ENCODE measurements around the gene ATP5F1D. TPM values are rescaled to one million over a fixed set of nuclear protein-coding genes. Genes with fewer than 3 reads are reported as not detected.

Gene ATP5F1D
- total RNA-seq, 1 experiment from 2014 or later, result 126 TPM

GRCh38 chr19:1267477-1268225 is 26.1 kb downstream of the ATP5F1D start:
- Histone ChIP-seq H3K36me3 (ENCODE audit: control insufficient read depth, insufficient read depth, low read length) (0 out of 2 replicates have a peak, but pooled peaks cover 2% of the 10 kb centered on the region), H3K4me1 (peaks cover 50% of the 10 kb centered on the region), H3K9me3 (no peaks in the 10 kb centered on the region), H3K27me3 (replicated peaks; ENCODE audit: control insufficient read depth, insufficient read depth, low read length) (no peaks in the 10 kb centered on the region), H3K4me3 (ENCODE audit: low read depth, low read length) (peak overlapping the region; percentile 16)
- peaks cover 71% of the 10 kb centered on the region for H3K36me3 Mint-ChIP-seq (ENCODE audit: insufficient read depth, unreplicated experiment)
- peak overlapping the region; percentile 76 for H3K27ac Mint-ChIP-seq (ENCODE audit: unreplicated experiment)
- H3K4me3 Mint-ChIP-seq (ENCODE audit: unreplicated experiment), result peak overlapping the region; percentile 89
- H3K9me3 Mint-ChIP-seq (ENCODE audit: unreplicated experiment), result no peaks in the 10 kb centered on the region
- DNase-seq, result no peak
- CTCF ChIA-PET, result interaction anchor here (5.4 kb wide), 1 partner anchor 23 kb away, joined by 440 read pairs; no protein-coding TSS in a partner anchor
- peaks cover 29% of the 10 kb centered on the region for H3K4me1 Mint-ChIP-seq (ENCODE audit: low read depth, unreplicated experiment)
- H3K27me3 Mint-ChIP-seq (ENCODE audit: insufficient read depth, unreplicated experiment), result no peaks in the 10 kb centered on the region
- POLR2A ChIA-PET, result interaction anchor here (2.8 to 3.5 kb wide), 2 partner anchors 14 to 23 kb away, joined by 37 to 70 read pairs; no protein-coding TSS in a partner anchor
- BruUV-seq (replicated peaks), result no TSS peak
- TF ChIP-seq CTCF (IDR thresholded peaks at IDR 0.05; ENCODE audit: insufficient read depth in 1 of 2, low read depth in 1 of 2, low read length in 1 of 2, severe bottlenecking in 1 of 2, unreplicated experiment in 1 of 2), result no peak
- intact Hi-C loops (cut with micrococcal nuclease; ENCODE audit: unreplicated experiment), result no loop called here

GRCh38 chr19:1268226-1269064 is 26.9 kb downstream of the ATP5F1D start:
- Histone ChIP-seq H3K4me3 (ENCODE audit: low read depth, low read length) (no peak overlapping the region), H3K36me3 (ENCODE audit: control insufficient read depth, insufficient read depth, low read length) (0 out of 2 replicates have a peak, but pooled peaks cover 2% of the 10 kb centered on the region), H3K9me3 (no peaks in the 10 kb centered on the region), H3K27me3 (replicated peaks; ENCODE audit: control insufficient read depth, insufficient read depth, low read length) (no peaks in the 10 kb centered on the region), H3K4me1 (peaks cover 42% of the 10 kb centered on the region)
- BruUV-seq (replicated peaks), result no TSS peak
- H3K27ac Mint-ChIP-seq (ENCODE audit: unreplicated experiment), result peak overlapping the region; percentile 76
- DNase-seq, result no peak
- TF ChIP-seq CTCF (IDR thresholded peaks at IDR 0.05; ENCODE audit: insufficient read depth in 1 of 2, low read depth in 1 of 2, low read length in 1 of 2, severe bottlenecking in 1 of 2, unreplicated experiment in 1 of 2), result no peak
- intact Hi-C loops (cut with micrococcal nuclease; ENCODE audit: unreplicated experiment), result loop anchor here (1.0 kb wide), 3 partner anchors 9 to 24 kb away; no protein-coding TSS in a partner anchor
- no peaks in the 10 kb centered on the region for H3K9me3 Mint-ChIP-seq (ENCODE audit: unreplicated experiment)
- peaks cover 72% of the 10 kb centered on the region for H3K36me3 Mint-ChIP-seq (ENCODE audit: insufficient read depth, unreplicated experiment)
- CTCF ChIA-PET, result interaction anchor here (0.5 to 5.4 kb wide), 7 partner anchors 9 to 41 kb away, joined by 3 to 440 read pairs (median 3); partner anchors contain the start of gene ATP5F1D
- no peaks in the 10 kb centered on the region for H3K27me3 Mint-ChIP-seq (ENCODE audit: insufficient read depth, unreplicated experiment)
- H3K4me3 Mint-ChIP-seq (ENCODE audit: unreplicated experiment), result peak overlapping the region; percentile 89
- POLR2A ChIA-PET, result interaction anchor here (0.5 to 1.6 kb wide), 38 partner anchors 8 to 486 kb away, joined by 3 to 110 read pairs (median 6); partner anchors contain the start of genes ABCA7, ATP5F1D, CNN2 and GPX4
- peaks cover 29% of the 10 kb centered on the region for H3K4me1 Mint-ChIP-seq (ENCODE audit: low read depth, unreplicated experiment)

GRCh38 chr19:1269065-1269477 is 27.5 kb downstream of the ATP5F1D start, which contains the start of gene CIRBP:
Gene CIRBP, plus strand, starts transcription at chr19:1269332. Its CDS starts 1,602 bp downstream, at chr19:1270934.
- no peaks in the 10 kb centered on the region for H3K27me3 Mint-ChIP-seq (ENCODE audit: insufficient read depth, unreplicated experiment)
- H3K27me3 ChIP-seq (replicated peaks; ENCODE audit: control insufficient read depth, insufficient read depth, low read length), result no peaks in the 10 kb centered on the region
- POLR2A ChIA-PET, result interaction anchor here (0.5 to 1.6 kb wide), 40 partner anchors 9 to 523 kb away, joined by 3 to 110 read pairs (median 6); partner anchors contain the start of genes ABCA7, ATP5F1D, CNN2 and GPX4
- H3K36me3 ChIP-seq (ENCODE audit: control insufficient read depth, insufficient read depth, low read length), result 0 out of 2 replicates have a peak, but pooled peaks cover 2% of the 10 kb centered on the region
- no peaks in the 10 kb centered on the region for H3K9me3 ChIP-seq
- TF ChIP-seq CTCF (IDR thresholded peaks at IDR 0.05; ENCODE audit: insufficient read depth in 1 of 2, low read depth in 1 of 2, low read length in 1 of 2, severe bottlenecking in 1 of 2, unreplicated experiment in 1 of 2), result no peak
- CTCF ChIA-PET, result interaction anchor here (0.5 to 5.4 kb wide), 7 partner anchors 10 to 40 kb away, joined by 3 to 440 read pairs (median 3); partner anchors contain the start of gene ATP5F1D
- H3K4me1 ChIP-seq, result peaks cover 39% of the 10 kb centered on the region
- BruUV-seq (replicated peaks), result no TSS peak
- H3K4me1 Mint-ChIP-seq (ENCODE audit: low read depth, unreplicated experiment), result peaks cover 29% of the 10 kb centered on the region
- peak within 1 kb of the TSS; percentile 94 for H3K27ac Mint-ChIP-seq (ENCODE audit: unreplicated experiment)
- H3K9me3 Mint-ChIP-seq (ENCODE audit: unreplicated experiment), result no peaks in the 10 kb centered on the region
- H3K4me3 ChIP-seq (ENCODE audit: low read depth, low read length), result peak within 1 kb of the TSS; percentile 82
- peak within 1 kb of the TSS; percentile 89 for H3K4me3 Mint-ChIP-seq (ENCODE audit: unreplicated experiment)
- intact Hi-C loops (cut with micrococcal nuclease; ENCODE audit: unreplicated experiment), result loop anchor here (1.0 kb wide), 3 partner anchors 10 to 25 kb away; no protein-coding TSS in a partner anchor
- DNase-seq, result peak; percentile 99
- peaks cover 78% of the 10 kb centered on the region for H3K36me3 Mint-ChIP-seq (ENCODE audit: insufficient read depth, unreplicated experiment)
